GM13977 (cell line): ENCODE measurements around the gene CEND1.

Source experiments
- DNase-seq: peaks from one replicate; pipeline ENCODE4 v3.0.0; 2012; ENCODE audit warnings: low spot score
- CTCF ChIP-seq: IDR thresholded peaks from 2 replicates; pipeline ENCODE4 v1.5.1; 2012; ENCODE audit warnings: mild to moderate bottlenecking, control low read depth; ENCODE audit not compliant: insufficient read depth; ENCODE audit errors: extremely low read depth, missing control alignments
- in situ Hi-C: fragments of 300-500 bp; cut with MboI; formaldehyde crosslinking; loops from one replicate; pipeline ENCODE4 v1.12.0; 2022; ENCODE audit warnings: low sequenced_read_pairs, low pct_unique_long_range_greater_than_20kb, mixed read lengths, inconsistent platforms; ENCODE audit not compliant: unreplicated experiment

The CEND1 gene

DNA sequence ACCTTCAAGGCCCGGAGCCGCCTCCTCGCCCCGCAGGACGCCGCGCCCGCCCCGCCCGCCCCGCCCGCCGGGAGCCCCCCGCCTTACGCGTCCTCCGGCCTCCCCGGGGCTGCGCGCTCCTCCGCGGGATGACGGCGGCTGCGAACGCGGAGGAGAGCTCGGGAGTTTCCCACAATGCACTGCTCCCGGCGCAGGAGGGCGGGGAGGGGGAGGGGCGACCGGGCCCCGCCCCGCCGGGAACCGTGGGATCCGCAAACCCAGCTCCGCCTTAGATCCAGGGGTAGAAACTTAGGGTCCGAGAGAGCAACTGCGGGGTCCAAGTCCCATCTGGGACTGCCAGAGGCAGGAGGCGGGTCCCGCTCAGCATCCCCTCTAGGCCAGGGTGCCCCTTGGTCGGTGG lies at the start of gene CEND1:
CEND1 (minus strand) TSS at position 148 of the 400 bp plus-strand sequence. CDS start 1,514 bp downstream, outside the sequence.
- DNase-seq = peak; percentile 78
- in situ Hi-C loops = no loop called here
- TF ChIP-seq CTCF = no peak

DNA sequence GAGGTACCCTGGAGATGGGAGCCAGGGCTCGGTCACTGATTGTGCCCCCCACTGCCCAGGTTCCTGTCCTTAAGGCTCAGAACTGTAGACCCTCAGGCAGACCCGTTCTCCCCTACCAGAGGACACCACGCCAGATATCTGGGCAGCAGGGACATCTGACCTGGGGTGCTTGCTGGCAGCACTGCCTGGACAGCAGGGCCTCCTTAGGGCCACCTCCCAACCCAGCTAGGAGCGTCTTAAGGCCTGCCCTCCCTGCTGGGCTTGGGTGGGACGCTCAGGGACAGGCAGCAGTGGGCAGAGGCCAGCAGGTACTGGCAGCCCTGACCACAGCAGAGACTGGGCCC lies 49.4 kb upstream of the CEND1 start:
- no peak for TF ChIP-seq CTCF
- in situ Hi-C loops = no loop called here
- no peak for DNase-seq

DNA sequence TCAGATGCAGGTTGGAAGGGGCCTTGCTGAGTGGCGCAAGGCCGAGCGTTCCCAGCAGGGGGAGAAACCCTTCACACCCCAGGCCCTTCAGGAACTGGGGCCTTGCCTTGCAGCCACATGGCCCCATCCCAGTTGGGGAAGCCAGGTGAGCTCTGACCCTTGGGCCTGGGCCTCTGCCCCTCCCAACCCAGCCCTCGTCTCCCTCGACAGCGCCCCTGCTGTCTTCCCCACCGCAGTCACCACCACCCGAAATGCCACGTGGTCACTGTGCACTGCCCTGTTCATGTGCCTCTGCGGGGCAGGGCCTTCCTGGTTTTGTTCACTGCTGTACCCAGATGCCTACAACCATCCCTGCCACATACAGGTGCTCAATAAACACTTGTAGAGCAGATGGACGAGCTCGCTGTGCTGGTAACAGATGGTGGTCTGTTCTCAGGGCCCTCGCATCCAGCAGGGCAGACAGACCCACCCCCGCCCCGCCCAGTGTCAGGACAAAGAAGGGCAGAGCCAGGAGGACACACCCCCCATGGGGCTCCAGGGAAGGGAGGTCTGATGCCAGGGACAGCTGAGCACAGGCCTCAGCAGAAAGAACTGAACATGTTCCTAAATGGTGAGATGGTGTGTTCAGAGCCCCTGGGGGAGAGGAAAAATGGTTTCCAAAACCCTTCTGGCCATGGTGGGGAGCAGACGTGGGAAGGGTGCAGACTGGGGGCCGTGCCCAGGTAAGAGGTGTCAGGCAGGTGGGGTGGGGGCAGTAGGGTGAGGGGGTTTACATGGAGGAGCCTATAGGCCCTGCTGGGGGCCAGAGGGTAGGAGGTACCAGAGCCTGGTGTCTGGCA lies 48.8 kb upstream of the CEND1 start:
- TF ChIP-seq CTCF = no peak
- DNase-seq = no peak
- in situ Hi-C loops = no loop called here

- in situ Hi-C loops = no loop called here
- no peak for DNase-seq
- TF ChIP-seq CTCF = no peak
These were observed 48.1 kb upstream of the CEND1 start for GRCh38 chr11:837990-838307.

DNA sequence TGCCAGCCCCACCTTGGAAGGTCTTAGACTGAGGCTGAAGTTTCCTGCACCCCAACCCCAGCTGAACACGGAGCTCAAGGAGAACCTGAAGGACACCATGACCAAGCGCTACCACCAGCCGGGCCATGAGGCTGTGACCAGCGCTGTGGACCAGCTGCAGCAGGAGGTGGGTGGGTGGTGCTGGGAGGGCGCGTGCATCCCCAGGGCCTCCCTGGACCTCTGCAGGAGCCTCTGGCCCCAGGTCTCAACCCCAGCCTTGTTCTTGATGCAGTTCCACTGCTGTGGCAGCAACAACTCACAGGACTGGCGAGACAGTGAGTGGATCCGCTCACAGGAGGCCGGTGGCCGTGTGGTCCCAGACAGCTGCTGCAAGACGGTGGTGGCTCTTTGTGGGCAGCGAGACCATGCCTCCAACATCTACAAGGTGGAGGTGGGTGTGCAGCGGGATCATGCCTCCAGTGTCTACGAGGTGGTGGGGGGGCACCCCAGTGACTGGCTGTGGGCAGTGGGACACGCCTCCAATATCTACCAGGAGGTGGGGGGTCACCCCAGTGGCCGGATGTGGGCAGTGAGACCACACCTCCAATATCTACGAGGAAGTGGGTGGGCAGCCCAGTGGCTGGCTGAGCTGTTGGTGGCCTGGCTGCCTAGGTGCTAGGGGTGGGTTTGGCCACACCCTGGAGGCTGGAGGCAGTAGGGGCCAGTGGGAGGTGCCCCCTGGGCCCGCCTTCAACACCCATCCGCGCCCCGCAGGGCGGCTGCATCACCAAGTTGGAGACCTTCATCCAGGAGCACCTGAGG lies 47.5 kb upstream of the CEND1 start:
- no peak for DNase-seq
- in situ Hi-C loops = no loop called here
- TF ChIP-seq CTCF = no peak

GRCh38 chr11:836700-837099 lies 46.8 kb upstream of the CEND1 start:
- DNase-seq = no peak
- in situ Hi-C loops = no loop called here
- no peak for TF ChIP-seq CTCF
